GM18951 (cell line): ENCODE results near the gene UPF3B.
A peak's percentile ranks its signal among the peaks of the same experiment; 100 is the strongest.

Experiments
- POLR2A ChIP-seq: IDR thresholded peaks from 4 replicates; pipeline ENCODE4 v1.6.1; 2011; ENCODE audit warnings: mild to moderate bottlenecking; ENCODE audit not compliant: insufficient read length, insufficient read depth; ENCODE audit errors: extremely low read depth
- in situ Hi-C: fragments of 300-500 bp; cut with MboI; formaldehyde crosslinking; loops from one replicate; pipeline ENCODE4 v1.12.0; 2022; ENCODE audit warnings: low sequenced_read_pairs, mixed read lengths, inconsistent platforms; ENCODE audit not compliant: unreplicated experiment

UPF3B gene

DNA sequence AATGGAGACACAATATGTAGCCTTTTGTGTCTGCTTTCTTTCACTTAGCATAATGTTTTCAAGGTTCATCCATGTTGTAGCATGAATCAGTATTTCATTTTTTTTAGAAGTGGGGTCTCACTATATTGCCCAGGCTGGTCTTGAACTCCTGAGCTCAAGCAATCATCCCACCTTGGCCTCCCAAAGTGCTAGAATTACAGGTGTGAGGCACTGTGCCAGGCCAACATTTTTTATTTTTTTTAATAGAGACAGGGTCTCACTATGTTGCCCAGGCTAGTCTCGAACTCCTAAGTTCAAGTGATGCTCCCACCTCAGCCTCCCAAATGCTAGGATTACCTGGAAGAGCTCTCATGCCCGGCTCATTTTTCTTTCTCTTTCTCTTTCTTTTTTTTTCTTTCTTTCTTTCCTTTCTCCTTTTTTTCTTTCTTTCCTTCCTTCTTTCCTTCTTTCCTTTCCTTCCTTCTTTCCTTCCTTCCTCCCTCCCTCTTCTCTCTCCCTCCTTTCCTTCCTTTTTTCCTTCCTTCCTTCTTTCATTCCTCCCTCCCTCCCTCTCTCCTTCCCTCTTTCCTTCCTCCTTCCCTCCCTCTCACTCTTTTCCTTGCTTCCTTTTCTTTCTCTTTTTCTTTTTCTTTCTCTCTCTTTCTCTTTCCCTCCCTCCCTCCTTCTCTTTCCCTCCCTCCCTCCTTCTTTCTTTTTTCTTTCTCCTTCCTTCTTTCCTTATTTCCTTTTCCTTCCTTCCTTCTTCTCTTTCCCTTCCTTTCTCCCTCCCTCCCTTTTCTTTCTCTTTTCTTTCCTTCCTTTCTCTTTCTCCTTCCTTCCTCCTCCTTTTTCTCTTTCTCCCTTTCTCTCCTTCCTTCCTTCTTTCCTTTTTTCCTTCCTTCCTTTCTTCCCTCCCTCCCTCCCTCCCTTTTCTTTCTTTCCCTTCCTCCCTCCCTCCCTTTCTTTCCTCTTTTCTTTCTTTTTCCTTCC is 51.2 kb downstream of the UPF3B start:
- in situ Hi-C loops: no loop called here
- TF ChIP-seq POLR2A: no peak

DNA sequence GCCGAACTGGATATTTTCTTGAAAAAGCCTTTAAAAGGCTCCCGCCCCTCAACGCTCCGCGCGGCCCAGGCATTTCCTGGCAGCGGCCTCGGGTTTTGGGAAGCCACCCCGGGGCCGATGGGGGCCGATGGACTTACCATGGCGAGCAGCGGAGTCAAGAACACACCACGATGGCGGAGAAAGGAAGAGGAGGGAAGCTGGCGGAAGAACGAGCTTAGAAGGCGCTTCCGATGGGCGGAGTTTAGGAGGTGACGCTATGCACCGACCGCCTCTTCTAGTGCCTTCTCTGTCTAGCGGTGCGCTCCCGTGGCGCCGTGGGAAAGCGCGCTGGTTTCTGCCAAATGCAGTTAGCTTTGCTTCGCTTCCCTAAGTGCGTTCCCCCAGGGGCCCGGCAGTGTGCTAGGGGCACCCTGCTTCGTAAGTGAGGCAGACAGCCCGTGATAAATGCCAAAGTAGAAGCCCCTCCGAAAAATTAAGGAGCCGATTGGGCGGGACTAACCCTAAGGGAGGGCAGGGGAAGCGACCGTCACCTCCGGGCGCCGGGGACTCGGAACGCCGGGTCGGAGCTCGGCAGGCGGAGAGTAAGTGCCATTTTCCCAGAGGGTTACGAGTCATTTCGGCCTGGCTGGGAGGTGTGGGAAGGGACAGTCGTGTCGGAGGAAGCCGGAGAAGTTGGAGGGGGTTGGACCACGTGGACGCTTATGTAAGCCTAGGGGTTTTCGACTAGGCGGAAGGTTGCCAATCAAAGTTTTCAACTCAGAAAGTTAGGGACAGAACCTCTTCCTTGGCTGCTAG is 61.1 kb downstream of the UPF3B start, which contains the start of gene RPL39:
TSS of gene RPL39 (minus strand) at position 194 of the 795 bp plus-strand sequence. CDS start at position 140, 54 bp downstream.
- in situ Hi-C loops: no loop called here
- peak; percentile 91 for TF ChIP-seq POLR2A

DNA sequence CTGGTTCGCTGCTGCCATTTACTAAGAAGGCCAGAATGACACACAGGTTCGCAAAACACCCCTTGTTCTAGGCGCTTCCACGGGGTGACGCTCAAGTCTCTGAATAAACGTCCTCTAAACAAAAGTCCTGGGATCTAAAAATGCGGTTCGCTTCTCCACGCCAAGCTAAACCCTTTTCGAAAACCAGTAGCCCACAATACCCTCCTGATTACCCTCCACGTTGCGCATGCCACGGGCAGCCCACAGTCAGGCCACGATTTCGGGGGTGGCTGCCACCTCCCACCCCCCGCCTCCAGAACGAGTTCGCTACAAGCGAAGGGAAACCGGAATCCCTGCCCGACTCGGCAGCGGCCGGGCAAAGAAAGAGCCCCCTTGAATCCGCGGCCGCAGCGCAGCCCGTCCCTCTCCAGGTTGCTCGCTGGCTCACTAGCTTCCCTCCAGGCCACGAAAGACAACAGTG is 61.8 kb downstream of the UPF3B start:
- TF ChIP-seq POLR2A: no peak
- in situ Hi-C loops: no loop called here

DNA sequence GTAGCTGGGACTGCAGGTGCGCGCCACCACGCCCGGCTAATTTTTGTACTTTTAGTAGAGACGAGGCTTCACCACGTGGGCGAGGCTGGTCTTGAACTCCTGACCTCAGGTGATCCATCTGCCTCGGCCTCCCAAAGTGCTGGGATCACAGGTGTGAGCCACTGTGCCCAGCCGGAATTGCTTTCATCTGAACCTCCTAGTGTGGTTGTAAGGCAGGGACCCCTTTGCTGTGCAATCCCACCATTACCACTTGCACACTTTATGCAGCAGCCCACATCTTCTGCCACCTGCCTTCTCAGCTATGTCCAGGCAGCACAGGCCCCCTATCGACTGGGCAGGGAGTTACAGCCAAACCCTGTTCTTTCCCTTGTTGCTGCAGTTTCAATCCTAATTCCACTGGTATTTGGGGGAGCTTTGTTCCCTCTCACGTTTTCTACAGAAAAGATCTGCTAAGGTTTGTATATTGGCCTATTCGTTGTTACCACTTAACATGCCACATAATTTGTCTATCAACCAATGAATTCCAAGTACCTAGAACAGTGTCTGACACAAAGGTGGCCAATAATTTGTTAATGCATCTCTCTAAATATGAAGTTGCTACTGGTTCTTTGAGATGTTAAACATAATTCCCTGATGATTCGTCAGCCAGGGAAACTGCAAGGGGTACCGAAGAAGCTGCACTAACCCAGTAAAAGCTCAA is 67.9 kb downstream of the UPF3B start:
- no peak for TF ChIP-seq POLR2A
- in situ Hi-C loops: no loop called here
